ENCODE data around the gene IFT74.

Gene IFT74

GRCh38 chr9:26983340-26983739 is 27.1 kb downstream of the IFT74 start:
- no peaks in the 10 kb centered on the region for H3K4me1 ChIP-seq (ENCODE audit: insufficient read depth, poor library complexity, severe bottlenecking)
- no peak overlapping the region for H3K4me3 ChIP-seq (ENCODE audit: severe bottlenecking)
- no peaks in the 10 kb centered on the region for H3K9me3 ChIP-seq (ENCODE audit: severe bottlenecking)
- ATAC-seq (ENCODE audit: low read depth) (no peak), DNase-seq (ENCODE audit: low spot score) (no peak)
- H3K27ac ChIP-seq (ENCODE audit: poor library complexity, severe bottlenecking), result no peak overlapping the region
- H3K27me3 ChIP-seq (ENCODE audit: insufficient read depth, poor library complexity, severe bottlenecking), result no peaks in the 10 kb centered on the region
- TF ChIP-seq CTCF (IDR thresholded peaks at IDR 0.05; ENCODE audit: poor library complexity, severe bottlenecking), result no peak
- peaks cover 15% of the 10 kb centered on the region for H3K36me3 ChIP-seq (ENCODE audit: low read depth)

GRCh38 chr9:26995810-26996209 is 39.6 kb downstream of the IFT74 start:
- Histone ChIP-seq H3K27me3 (ENCODE audit: insufficient read depth, poor library complexity, severe bottlenecking) (no peaks in the 10 kb centered on the region), H3K9me3 (ENCODE audit: severe bottlenecking) (no peaks in the 10 kb centered on the region), H3K4me1 (ENCODE audit: insufficient read depth, poor library complexity, severe bottlenecking) (no peaks in the 10 kb centered on the region), H3K4me3 (ENCODE audit: severe bottlenecking) (no peak overlapping the region), H3K36me3 (ENCODE audit: low read depth) (peaks cover 9% of the 10 kb centered on the region; the same call in 1 of the 2 replicates), H3K27ac (ENCODE audit: poor library complexity, severe bottlenecking) (no peak overlapping the region)
- TF ChIP-seq CTCF (IDR thresholded peaks at IDR 0.05; ENCODE audit: poor library complexity, severe bottlenecking), result no peak
- DNase-seq (ENCODE audit: low spot score), result no peak
- ATAC-seq (ENCODE audit: low read depth), result no peak

GRCh38 chr9:27003426-27004077 is 47.3 kb downstream of the IFT74 start:
- H3K36me3 ChIP-seq (ENCODE audit: low read depth), result no peaks in the 10 kb centered on the region
- H3K9me3 ChIP-seq (ENCODE audit: severe bottlenecking), result no peaks in the 10 kb centered on the region
- H3K4me1 ChIP-seq (ENCODE audit: insufficient read depth, poor library complexity, severe bottlenecking), result no peaks in the 10 kb centered on the region
- no peaks in the 10 kb centered on the region for H3K27me3 ChIP-seq (ENCODE audit: insufficient read depth, poor library complexity, severe bottlenecking)
- TF ChIP-seq CTCF (IDR thresholded peaks at IDR 0.05; ENCODE audit: poor library complexity, severe bottlenecking), result no peak
- DNase-seq (ENCODE audit: low spot score) (no peak), ATAC-seq (ENCODE audit: low read depth) (no peak)
- H3K27ac ChIP-seq (ENCODE audit: poor library complexity, severe bottlenecking), result no peak overlapping the region
- H3K4me3 ChIP-seq (ENCODE audit: severe bottlenecking), result no peak overlapping the region

- ATAC-seq (ENCODE audit: low read depth) (no peak), DNase-seq (ENCODE audit: low spot score) (no peak)
- TF ChIP-seq CTCF (IDR thresholded peaks at IDR 0.05; ENCODE audit: poor library complexity, severe bottlenecking), result no peak
- Histone ChIP-seq H3K27me3 (ENCODE audit: insufficient read depth, poor library complexity, severe bottlenecking) (no peaks in the 10 kb centered on the region), H3K9me3 (ENCODE audit: severe bottlenecking) (no peaks in the 10 kb centered on the region), H3K4me1 (ENCODE audit: insufficient read depth, poor library complexity, severe bottlenecking) (no peaks in the 10 kb centered on the region), H3K27ac (ENCODE audit: poor library complexity, severe bottlenecking) (no peak within 1 kb of the TSS), H3K36me3 (ENCODE audit: low read depth) (no peaks in the 10 kb centered on the region), H3K4me3 (ENCODE audit: severe bottlenecking) (no peak within 1 kb of the TSS)
Measured at GRCh38 chr9:27005491-27005890, 49.3 kb downstream of the IFT74 start, which contains the start of gene LRRC19. TSS of gene LRRC19 (minus strand) at chr9:27005672. CDS start at chr9:26999694, 5,978 bp downstream.

GRCh38 chr9:27019589-27019988 is 63.4 kb downstream of the IFT74 start:
- Histone ChIP-seq H3K27me3 (ENCODE audit: insufficient read depth, poor library complexity, severe bottlenecking) (no peaks in the 10 kb centered on the region), H3K9me3 (ENCODE audit: severe bottlenecking) (no peaks in the 10 kb centered on the region), H3K36me3 (ENCODE audit: low read depth) (peaks cover 26% of the 10 kb centered on the region), H3K27ac (ENCODE audit: poor library complexity, severe bottlenecking) (no peak overlapping the region), H3K4me3 (ENCODE audit: severe bottlenecking) (no peak overlapping the region), H3K4me1 (ENCODE audit: insufficient read depth, poor library complexity, severe bottlenecking) (no peaks in the 10 kb centered on the region)
- DNase-seq (ENCODE audit: low spot score) (no peak), ATAC-seq (ENCODE audit: low read depth) (no peak)
- no peak for TF ChIP-seq CTCF (IDR thresholded peaks at IDR 0.05; ENCODE audit: poor library complexity, severe bottlenecking)

All from RWPE2 (cell line).